K562 (cell line): ENCODE measurements around the gene CSRNP2. TPM values are rescaled to one million over a fixed set of nuclear protein-coding genes. Genes with fewer than 3 reads are reported as not detected.

Source experiments
- BRCA1 ChIP-seq, 2 experiments: fragments of 450-650 bp in 1 of 2; sonication (generic) in 1 of 2; formaldehyde crosslinking in 1 of 2; IDR thresholded peaks; 2 replicates each; pipeline versions ENCODE4 v1.5.0 to v1.6.1; 2017 to 2020; ENCODE audit warnings: mild to moderate bottlenecking in 1 of 2, missing genetic modification reagents in 1 of 2
- EP400 ChIP-seq: fragments of 450-650 bp; IDR thresholded peaks from 2 replicates; pipeline ENCODE4 v1.6.1; 2017; ENCODE audit warnings: antibody characterized with exemption, mild to moderate bottlenecking, moderate library complexity
- ETS1 ChIP-seq: conservative IDR thresholded peaks from 2 replicates; pipeline ENCODE4 v1.6.1; 2011; ENCODE audit warnings: low read depth, mild to moderate bottlenecking, low read length; ENCODE audit not compliant: control insufficient read depth
- FOXJ3 ChIP-seq: sonication (generic); formaldehyde crosslinking; IDR thresholded peaks from 2 replicates; pipeline ENCODE4 v1.4.0; 2020; ENCODE audit warnings: mild to moderate bottlenecking, missing genetic modification reagents
- HIVEP1 ChIP-seq: fragments of 250-450 bp; sonication (Bioruptor Pico); IDR thresholded peaks from 2 replicates; pipeline ENCODE4 v1.4.0; 2020; ENCODE audit warnings: mild to moderate bottlenecking
- HNRNPUL1 ChIP-seq: fragments of 200-400 bp; formaldehyde crosslinking; IDR thresholded peaks from 2 replicates; pipeline ENCODE4 v1.6.1; 2017; ENCODE audit warnings: low read length
- ILF3 ChIP-seq: fragments of 450-650 bp; IDR thresholded peaks from 2 replicates; pipeline ENCODE4 v1.6.1; 2018; ENCODE audit warnings: antibody characterized with exemption, mild to moderate bottlenecking, moderate library complexity, borderline replicate concordance
- MCM5 ChIP-seq: fragments of 450-650 bp; IDR thresholded peaks from 2 replicates; pipeline ENCODE4 v1.6.1; 2016; ENCODE audit warnings: low read depth
- MIER1 ChIP-seq: fragments of 450-650 bp; IDR thresholded peaks from 2 replicates; pipeline ENCODE4 v1.6.1; 2016; ENCODE audit warnings: antibody characterized with exemption, mild to moderate bottlenecking, low read depth
- MTA3 ChIP-seq: fragments of 450-650 bp; formaldehyde crosslinking; IDR thresholded peaks from 2 replicates; pipeline ENCODE4 v1.6.1; 2017; ENCODE audit warnings: mild to moderate bottlenecking, borderline replicate concordance
- NR3C1 ChIP-seq: sonication (generic); formaldehyde crosslinking; IDR thresholded peaks from 2 replicates; pipeline ENCODE4 v1.8.1; 2022; ENCODE audit warnings: missing genetic modification reagents
- POLR2A ChIP-seq: fragments of 450-650 bp; conservative IDR thresholded peaks from 2 replicates; pipeline ENCODE4 v1.6.1; 2016
- RBBP5 ChIP-seq: fragments of 200-600 bp; sonication (generic); IDR thresholded peaks from 2 replicates; pipeline ENCODE4 v1.6.1; 2012; ENCODE audit warnings: borderline replicate concordance, mild to moderate bottlenecking, low read length, control low read depth, inconsistent platforms; ENCODE audit not compliant: insufficient read depth, poor library complexity, severe bottlenecking
- RBM17 ChIP-seq: fragments of 200-400 bp; formaldehyde crosslinking; IDR thresholded peaks from 2 replicates; pipeline ENCODE4 v1.6.1; 2017; ENCODE audit warnings: low read depth, mild to moderate bottlenecking, low read length, borderline replicate concordance
- SNIP1 ChIP-seq: fragments of 450-650 bp; IDR thresholded peaks from 2 replicates; pipeline ENCODE4 v1.7.1; 2017; ENCODE audit warnings: low read depth, mild to moderate bottlenecking
- SP1 ChIP-seq: sonication (generic); formaldehyde crosslinking; IDR thresholded peaks from 2 replicates; pipeline ENCODE4 v1.8.1; 2022; ENCODE audit warnings: mild to moderate bottlenecking, missing genetic modification reagents
- TCF7L2 ChIP-seq: fragments of 150-350 bp; IDR thresholded peaks from 2 replicates; pipeline ENCODE4 v1.6.1; 2016; ENCODE audit warnings: low read depth, mild to moderate bottlenecking, low read length, moderate library complexity
- ZBED1 ChIP-seq: IDR thresholded peaks from 2 replicates; pipeline ENCODE4 v1.6.1; 2014
- ZNF699 ChIP-seq: fragments of 250-450 bp; sonication (Bioruptor Pico); IDR thresholded peaks from 2 replicates; pipeline ENCODE4 v1.8.0; 2021; ENCODE audit warnings: mild to moderate bottlenecking, moderate library complexity; ENCODE audit not compliant: insufficient replicate concordance
- polyA plus RNA-seq, 8 experiments: library from polyadenylated mRNA; depleted of rRNA in 4 of 8; stranded (reverse) in 5 of 8; unstranded in 3 of 8; fragments of >200 nt; fragmentation: Nextera tagmentation in 2 of 8; fragmentation: Illumina TruSeq in 1 of 8; extraction: Ambion mirVana in 2 of 8; extraction: Trizol in 1 of 8; gene quantifications; 2 replicates each; pipeline versions ENCODE4 v1.2.1 to v1.2.3, GENCODE V29; 2011 to 2014; ENCODE audit warnings: inconsistent platforms in 1 of 8, missing spikeins in 1 of 8
- total RNA-seq, 7 experiments: library from RNA; depleted of rRNA in 6 of 7; stranded (reverse); fragments of >200 nt in 6 of 7; fragmentation: Illumina TruSeq in 2 of 7; extraction: Trizol in 2 of 7; gene quantifications; 2 replicates each; pipeline versions ENCODE4 v1.2.1 to v1.2.3, GENCODE V29; 2011 to 2021; ENCODE audit warnings: low replicate concordance in 1 of 7
- TF ChIP-seq, protein P1 (sequence below): fragments of 450-650 bp; formaldehyde crosslinking; IDR thresholded peaks from 2 replicates; pipeline ENCODE4 v1.4.0; 2020; ENCODE audit warnings: mild to moderate bottlenecking, moderate library complexity
- TF ChIP-seq, protein P2 (sequence below): sonication (generic); formaldehyde crosslinking; IDR thresholded peaks from 2 replicates; pipeline ENCODE4 v1.9.0; 2022; ENCODE audit warnings: mild to moderate bottlenecking, missing genetic modification reagents
- TF ChIP-seq, protein P3 (sequence below): fragments of 450-650 bp; formaldehyde crosslinking; IDR thresholded peaks from 2 replicates; pipeline ENCODE4 v1.4.0; 2022; ENCODE audit warnings: missing genetic modification characterization

Gene CSRNP2
- total and polyA plus RNA-seq, 9 of the 15 experiments (the other 6 are each of a cell fraction or from before 2014, with no cell fraction given) = 1.6 to 13.9 (median 5.9) TPM

DNA sequence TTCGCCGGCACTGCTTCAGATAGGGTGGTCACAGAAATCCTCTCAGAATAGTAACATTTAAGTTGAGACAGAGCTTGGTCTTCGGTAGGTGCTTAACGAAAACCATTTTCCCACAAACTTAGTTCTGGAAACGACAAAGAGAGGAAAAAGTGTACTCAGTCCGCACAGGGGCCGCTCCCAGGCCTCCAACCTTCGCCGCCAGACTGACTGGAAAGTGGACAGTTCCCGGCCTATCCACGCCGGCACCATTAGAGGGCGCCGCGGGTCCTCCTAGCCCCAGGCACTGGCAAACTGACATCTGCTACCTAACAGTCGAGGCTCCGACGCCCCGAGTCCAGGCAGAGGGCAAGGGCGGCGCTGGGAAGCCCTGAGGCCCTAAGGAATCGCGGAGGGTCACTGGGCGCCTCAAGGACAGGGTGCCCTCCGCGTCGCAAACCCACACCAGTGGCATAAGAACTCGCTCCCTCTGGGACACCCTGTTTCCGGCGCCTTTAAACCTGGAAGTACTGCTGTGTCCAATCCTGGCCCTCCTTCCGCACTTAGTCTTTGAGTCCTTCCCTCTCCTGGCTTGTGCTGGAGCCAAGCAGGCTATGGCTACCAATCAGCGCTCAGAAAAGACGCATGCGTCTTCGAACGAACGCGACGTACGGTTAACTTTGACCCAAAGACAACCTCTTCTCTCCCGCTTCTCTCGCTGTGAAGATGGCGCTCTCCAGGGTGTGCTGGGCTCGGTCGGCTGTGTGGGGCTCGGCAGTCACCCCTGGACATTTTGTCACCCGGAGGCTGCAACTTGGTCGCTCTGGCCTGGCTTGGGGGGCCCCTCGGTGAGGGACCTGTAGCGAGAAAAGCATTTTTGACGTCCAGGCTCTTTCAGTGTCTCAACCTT is 35.5 kb downstream of the CSRNP2 start, which contains the start of gene LETMD1 (continued):
- TF ChIP-seq RBBP5 (peak; percentile 78), RBM17 (no peak), MIER1 (no peak; the same call in 1 of the 2 replicates), SP1 (CRISPR knock-in tag) (peak; percentile 65), FOXJ3 (CRISPR knock-in tag) (no peak), NR3C1 (CRISPR knock-in tag) (no peak), ZNF699 (CRISPR knock-in tag) (no peak), POLR2A (peak; percentile 96), MTA3 (peak; percentile 90; the same call in 1 of the 2 replicates), SNIP1 (no peak), HNRNPUL1 (no peak), BRCA1 (IDR thresholded peaks at IDR 0.05) (no peak), BRCA1 (CRISPR knock-in tag; IDR thresholded peaks at IDR 0.05) (no peak), TCF7L2 (no peak), ZBED1 (no peak), EP400 (peak; percentile 93), MCM5 (no peak), HIVEP1 (CRISPR knock-in tag) (no peak), ETS1 (peak; percentile 39; the same call in 1 of the 2 replicates), ILF3 (no peak)
- TF ChIP-seq, protein P1, sequence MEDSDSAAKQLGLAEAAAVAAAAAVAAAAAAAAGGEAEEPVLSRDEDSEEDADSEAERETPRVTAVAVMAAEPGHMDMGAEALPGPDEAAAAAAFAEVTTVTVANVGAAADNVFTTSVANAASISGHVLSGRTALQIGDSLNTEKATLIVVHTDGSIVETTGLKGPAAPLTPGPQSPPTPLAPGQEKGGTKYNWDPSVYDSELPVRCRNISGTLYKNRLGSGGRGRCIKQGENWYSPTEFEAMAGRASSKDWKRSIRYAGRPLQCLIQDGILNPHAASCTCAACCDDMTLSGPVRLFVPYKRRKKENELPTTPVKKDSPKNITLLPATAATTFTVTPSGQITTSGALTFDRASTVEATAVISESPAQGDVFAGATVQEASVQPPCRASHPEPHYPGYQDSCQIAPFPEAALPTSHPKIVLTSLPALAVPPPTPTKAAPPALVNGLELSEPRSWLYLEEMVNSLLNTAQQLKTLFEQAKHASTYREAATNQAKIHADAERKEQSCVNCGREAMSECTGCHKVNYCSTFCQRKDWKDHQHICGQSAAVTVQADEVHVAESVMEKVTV = peak; percentile 68
- TF ChIP-seq, protein P2, sequence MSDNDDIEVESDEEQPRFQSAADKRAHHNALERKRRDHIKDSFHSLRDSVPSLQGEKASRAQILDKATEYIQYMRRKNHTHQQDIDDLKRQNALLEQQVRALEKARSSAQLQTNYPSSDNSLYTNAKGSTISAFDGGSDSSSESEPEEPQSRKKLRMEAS = peak; percentile 73
- TF ChIP-seq, protein P3, sequence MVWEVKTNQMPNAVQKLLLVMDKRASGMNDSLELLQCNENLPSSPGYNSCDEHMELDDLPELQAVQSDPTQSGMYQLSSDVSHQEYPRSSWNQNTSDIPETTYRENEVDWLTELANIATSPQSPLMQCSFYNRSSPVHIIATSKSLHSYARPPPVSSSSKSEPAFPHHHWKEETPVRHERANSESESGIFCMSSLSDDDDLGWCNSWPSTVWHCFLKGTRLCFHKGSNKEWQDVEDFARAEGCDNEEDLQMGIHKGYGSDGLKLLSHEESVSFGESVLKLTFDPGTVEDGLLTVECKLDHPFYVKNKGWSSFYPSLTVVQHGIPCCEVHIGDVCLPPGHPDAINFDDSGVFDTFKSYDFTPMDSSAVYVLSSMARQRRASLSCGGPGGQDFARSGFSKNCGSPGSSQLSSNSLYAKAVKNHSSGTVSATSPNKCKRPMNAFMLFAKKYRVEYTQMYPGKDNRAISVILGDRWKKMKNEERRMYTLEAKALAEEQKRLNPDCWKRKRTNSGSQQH = no peak
